Central memory CD8-positive, alpha-beta T cell (primary cell): Measurements from ENCODE around the gene IL22RA2.

ENCODE experiments used
- ATAC-seq: fragments of 150-1000 bp; cut with Tn5 transposase; replicated peaks from 2 replicates; pipeline ENCODE4 v1.10.0; 2022; ENCODE audit warnings: mild to moderate bottlenecking, moderate FRiP score, moderate number of reproducible peaks; ENCODE audit not compliant: poor library complexity, severe bottlenecking; ENCODE audit errors: extremely low read depth
- DNase-seq, 2 donors: peaks; one replicate each; pipeline ENCODE4 v3.0.0; 2021; ENCODE audit warnings: low spot score in 2 of 2
- H3K27ac Mint-ChIP-seq: one replicate; pipeline ENCODE4 v1.8.0; 2022; ENCODE audit warnings: low read depth, mild to moderate bottlenecking, moderate library complexity, mixed read lengths
- H3K27me3 Mint-ChIP-seq: one replicate; pipeline ENCODE4 v1.8.0; 2022; ENCODE audit warnings: mixed read lengths
- H3K36me3 Mint-ChIP-seq: one replicate; pipeline ENCODE4 v1.8.0; 2022; ENCODE audit warnings: mild to moderate bottlenecking, moderate library complexity, mixed read lengths; ENCODE audit not compliant: insufficient read depth
- H3K4me1 Mint-ChIP-seq: one replicate; pipeline ENCODE4 v1.8.0; 2022; ENCODE audit warnings: mixed read lengths
- H3K4me3 Mint-ChIP-seq: one replicate; pipeline ENCODE4 v1.8.0; 2022; ENCODE audit warnings: mild to moderate bottlenecking, moderate library complexity, mixed read lengths
- H3K9me3 Mint-ChIP-seq: one replicate; pipeline ENCODE4 v1.8.0; 2022; ENCODE audit warnings: mixed read lengths

The IL22RA2 gene

DNA sequence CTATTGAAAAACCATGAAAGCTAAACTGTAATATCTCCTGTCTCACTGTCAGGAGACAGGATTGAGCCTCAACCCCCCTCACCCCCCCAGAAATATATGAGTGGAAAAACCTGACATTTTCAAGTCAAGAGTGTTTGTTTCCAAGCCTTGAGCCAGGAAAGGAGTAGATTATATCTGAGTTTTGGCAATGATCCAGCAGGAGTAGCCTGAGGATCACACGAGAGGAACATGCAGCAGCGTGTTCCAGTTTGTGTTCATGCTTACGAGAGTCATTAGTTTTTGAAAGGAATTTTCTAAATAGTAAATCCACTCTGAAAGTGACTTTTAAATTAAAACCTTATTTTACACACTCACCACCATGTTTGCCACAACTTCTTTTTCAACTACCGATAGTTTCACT lies 15.8 kb downstream of the IL22RA2 start:
- H3K4me3 Mint-ChIP-seq, result no peak overlapping the region
- H3K27me3 Mint-ChIP-seq, result peaks cover 9% of the 10 kb centered on the region
- ATAC-seq, result no peak
- H3K36me3 Mint-ChIP-seq, result peaks cover 3% of the 10 kb centered on the region
- no peak overlapping the region for H3K27ac Mint-ChIP-seq
- DNase-seq, result no peak
- peaks cover 22% of the 10 kb centered on the region for H3K4me1 Mint-ChIP-seq
- no peaks in the 10 kb centered on the region for H3K9me3 Mint-ChIP-seq

- DNase-seq (no peak), ATAC-seq (no peak)
- Mint-ChIP-seq H3K36me3 (peaks cover 3% of the 10 kb centered on the region), H3K9me3 (no peaks in the 10 kb centered on the region), H3K27ac (no peak overlapping the region), H3K4me1 (peaks cover 22% of the 10 kb centered on the region), H3K27me3 (peaks cover 9% of the 10 kb centered on the region), H3K4me3 (no peak overlapping the region)
These were observed 16.8 kb downstream of the IL22RA2 start for GRCh38 chr6:137156650-137157049.

GRCh38 chr6:137155830-137156229 lies 17.6 kb downstream of the IL22RA2 start:
- Mint-ChIP-seq H3K36me3 (peaks cover 3% of the 10 kb centered on the region), H3K27ac (no peak overlapping the region), H3K4me3 (peak overlapping the region; percentile 27), H3K4me1 (peaks cover 17% of the 10 kb centered on the region), H3K27me3 (peaks cover 9% of the 10 kb centered on the region), H3K9me3 (no peaks in the 10 kb centered on the region)
- DNase-seq (peak in 1 of 2 donors; percentile 27), ATAC-seq (peak; percentile 97)

DNA sequence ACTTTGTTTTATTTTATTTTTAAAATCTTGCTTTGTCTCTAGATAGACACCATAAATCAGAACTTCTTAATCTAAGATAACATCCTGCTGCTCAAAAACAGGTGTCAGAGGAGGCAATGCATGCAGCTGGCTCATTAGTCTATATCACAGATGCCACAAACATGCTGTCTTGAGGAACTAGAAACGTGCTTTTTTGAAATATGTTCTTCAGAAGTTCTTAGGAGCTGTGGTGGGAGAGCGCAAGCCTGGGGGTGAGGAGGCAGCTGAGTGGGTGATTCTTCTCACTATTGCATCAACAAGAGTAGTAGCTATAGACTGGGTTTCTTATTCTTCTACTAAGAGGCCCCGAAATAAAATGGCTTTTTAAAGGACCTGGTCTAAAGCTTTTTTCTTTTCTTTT lies 23.4 kb downstream of the IL22RA2 start:
- DNase-seq (no peak), ATAC-seq (no peak)
- Mint-ChIP-seq H3K27me3 (no peaks in the 10 kb centered on the region), H3K27ac (no peak overlapping the region), H3K4me3 (no peak overlapping the region), H3K9me3 (no peaks in the 10 kb centered on the region), H3K4me1 (no peaks in the 10 kb centered on the region), H3K36me3 (no peaks in the 10 kb centered on the region)

DNA sequence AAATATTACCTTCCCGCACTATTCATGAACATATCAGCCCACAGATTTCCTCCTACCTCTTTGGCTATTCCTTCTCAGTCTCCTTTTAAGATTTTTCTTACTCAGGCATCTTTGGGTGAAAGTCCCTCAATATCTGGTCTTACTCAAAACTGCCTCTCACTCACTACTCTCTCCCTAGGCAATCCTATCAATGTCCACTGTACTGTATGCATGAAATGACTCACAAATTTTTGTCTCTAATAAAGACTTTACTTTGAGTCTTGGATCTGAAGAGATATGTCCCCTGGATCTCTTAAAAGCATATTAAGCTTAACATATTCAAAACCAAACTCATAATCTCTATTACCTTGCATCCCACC lies 24.4 kb downstream of the IL22RA2 start:
- no peaks in the 10 kb centered on the region for H3K4me1 Mint-ChIP-seq
- DNase-seq (no peak), ATAC-seq (no peak)
- H3K27me3 Mint-ChIP-seq, result no peaks in the 10 kb centered on the region
- no peak overlapping the region for H3K4me3 Mint-ChIP-seq
- no peak overlapping the region for H3K27ac Mint-ChIP-seq
- no peaks in the 10 kb centered on the region for H3K9me3 Mint-ChIP-seq
- H3K36me3 Mint-ChIP-seq, result no peaks in the 10 kb centered on the region

GRCh38 chr6:137148306-137149034 lies 25.0 kb downstream of the IL22RA2 start:
- no peak overlapping the region for H3K4me3 Mint-ChIP-seq
- no peaks in the 10 kb centered on the region for H3K4me1 Mint-ChIP-seq
- ATAC-seq (no peak), DNase-seq (no peak)
- H3K27ac Mint-ChIP-seq, result no peak overlapping the region
- no peaks in the 10 kb centered on the region for H3K27me3 Mint-ChIP-seq
- H3K9me3 Mint-ChIP-seq, result no peaks in the 10 kb centered on the region
- no peaks in the 10 kb centered on the region for H3K36me3 Mint-ChIP-seq

DNA sequence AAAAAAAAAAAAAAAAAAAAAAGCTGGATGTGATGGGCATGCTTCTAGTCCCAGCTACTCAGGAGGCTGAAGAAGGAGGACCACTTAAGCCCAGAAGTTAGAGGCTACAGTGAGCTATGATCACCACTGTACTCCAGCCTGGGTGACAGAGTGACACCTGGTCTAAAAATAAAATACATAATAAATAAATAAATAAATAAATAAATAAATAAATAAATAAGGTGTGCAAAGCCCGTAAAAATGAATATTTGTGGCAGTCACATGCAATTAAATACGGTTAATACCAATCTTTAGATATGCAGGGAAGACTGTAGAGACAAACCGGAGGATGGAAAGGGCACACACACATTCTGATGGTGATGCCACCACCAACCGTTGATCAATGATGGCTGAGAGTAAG lies 26.2 kb downstream of the IL22RA2 start:
- H3K27me3 Mint-ChIP-seq, result no peaks in the 10 kb centered on the region

DNA sequence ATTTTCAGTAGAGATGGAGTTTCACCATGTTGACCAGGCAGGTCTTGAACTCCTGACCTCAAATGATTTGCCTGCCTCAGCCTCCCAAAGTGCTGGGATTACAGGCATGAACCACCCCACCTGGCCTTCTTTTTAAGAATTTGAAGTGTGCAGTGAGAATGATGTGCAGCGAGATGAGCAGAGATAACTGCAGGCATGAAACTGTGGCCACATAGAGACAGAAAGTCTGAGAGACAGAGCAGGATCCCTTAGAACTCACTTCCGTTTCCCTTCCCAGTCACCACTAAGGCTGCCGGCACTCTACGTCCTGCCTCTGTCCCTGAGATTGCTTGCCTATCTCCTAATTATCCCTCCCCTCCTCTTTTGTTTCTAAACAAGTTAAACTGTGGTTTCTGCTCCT lies 27.2 kb downstream of the IL22RA2 start:
- H3K27me3 Mint-ChIP-seq, result no peaks in the 10 kb centered on the region
- DNase-seq, result no peak
- no peak overlapping the region for H3K27ac Mint-ChIP-seq
- no peaks in the 10 kb centered on the region for H3K4me1 Mint-ChIP-seq
- no peaks in the 10 kb centered on the region for H3K9me3 Mint-ChIP-seq
- no peak for ATAC-seq
- no peaks in the 10 kb centered on the region for H3K36me3 Mint-ChIP-seq
- no peak overlapping the region for H3K4me3 Mint-ChIP-seq

More for the DNA sequence above, 26.2 kb downstream of the IL22RA2 start:
- no peaks in the 10 kb centered on the region for H3K9me3 Mint-ChIP-seq
- H3K36me3 Mint-ChIP-seq, result no peaks in the 10 kb centered on the region
- no peak overlapping the region for H3K4me3 Mint-ChIP-seq
- no peak overlapping the region for H3K27ac Mint-ChIP-seq
- no peaks in the 10 kb centered on the region for H3K4me1 Mint-ChIP-seq
- DNase-seq (no peak), ATAC-seq (no peak)

DNA sequence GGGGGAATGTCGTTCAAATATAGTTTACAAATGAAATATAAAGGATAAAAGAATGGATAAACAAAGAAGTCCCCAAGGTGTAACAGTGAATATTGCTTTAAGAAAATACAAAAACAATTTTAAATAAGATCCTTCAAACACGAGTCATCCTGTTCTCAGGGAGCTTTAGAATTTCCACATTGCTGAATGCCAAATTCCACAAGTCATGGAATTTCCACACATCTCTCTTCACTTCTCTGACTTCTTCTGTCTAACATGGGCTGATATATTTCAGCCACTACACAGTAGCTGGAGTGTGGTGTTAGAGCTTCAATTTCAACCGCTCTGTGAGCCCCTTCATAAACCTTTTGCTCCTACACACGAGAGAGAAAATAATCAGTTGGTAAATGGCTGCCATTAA lies 28.0 kb downstream of the IL22RA2 start:
- Mint-ChIP-seq H3K4me3 (no peak overlapping the region), H3K27ac (no peak overlapping the region), H3K4me1 (no peaks in the 10 kb centered on the region), H3K27me3 (no peaks in the 10 kb centered on the region), H3K9me3 (no peaks in the 10 kb centered on the region), H3K36me3 (no peaks in the 10 kb centered on the region)
- DNase-seq (no peak), ATAC-seq (no peak)

DNA sequence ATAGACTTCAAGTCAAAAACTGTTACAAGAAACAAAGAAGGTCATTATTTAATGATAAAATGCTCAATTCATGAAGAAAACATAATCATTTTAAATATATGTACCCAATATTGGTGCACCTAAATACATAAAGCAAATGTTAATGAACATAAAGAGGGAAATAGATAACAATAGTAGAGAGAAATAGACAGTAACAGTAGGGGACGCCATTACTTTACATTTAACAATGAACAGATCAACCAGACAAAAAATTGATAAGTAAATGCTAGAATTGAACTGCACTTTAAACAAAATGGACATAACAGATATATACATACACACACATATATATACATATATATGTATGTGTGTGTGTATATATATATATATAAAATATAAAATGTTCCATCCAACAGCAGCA lies 37.4 kb downstream of the IL22RA2 start:
- H3K9me3 Mint-ChIP-seq, result no peaks in the 10 kb centered on the region
- ATAC-seq (no peak), DNase-seq (no peak)
- no peak overlapping the region for H3K4me3 Mint-ChIP-seq
- no peaks in the 10 kb centered on the region for H3K4me1 Mint-ChIP-seq
- peaks cover 12% of the 10 kb centered on the region for H3K27me3 Mint-ChIP-seq
- H3K27ac Mint-ChIP-seq, result no peak overlapping the region
- H3K36me3 Mint-ChIP-seq, result peaks cover 2% of the 10 kb centered on the region

DNA sequence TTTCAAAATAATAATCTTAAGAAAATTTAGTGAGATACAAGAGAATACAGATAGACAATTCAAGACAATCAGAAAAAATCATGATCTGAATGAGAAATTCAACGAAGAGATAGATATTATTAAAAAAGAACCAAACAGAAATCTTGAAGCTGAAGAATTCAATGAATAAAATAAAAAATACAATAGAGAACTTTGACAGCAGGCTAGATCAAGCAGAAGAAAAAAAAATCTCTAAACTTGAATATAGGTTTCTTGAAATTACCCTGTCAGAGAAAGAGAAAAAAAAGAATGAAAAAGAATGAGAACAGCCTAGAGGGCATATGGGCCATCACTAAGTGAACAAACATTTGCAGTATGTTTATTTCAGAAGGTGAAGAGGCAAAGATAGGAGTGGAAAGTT lies 39.0 kb downstream of the IL22RA2 start:
- no peak for DNase-seq
- peaks cover 2% of the 10 kb centered on the region for H3K36me3 Mint-ChIP-seq
- H3K4me1 Mint-ChIP-seq, result no peaks in the 10 kb centered on the region
- no peaks in the 10 kb centered on the region for H3K9me3 Mint-ChIP-seq
- H3K4me3 Mint-ChIP-seq, result no peak overlapping the region
- peaks cover 15% of the 10 kb centered on the region for H3K27me3 Mint-ChIP-seq
- no peak overlapping the region for H3K27ac Mint-ChIP-seq
- ATAC-seq, result no peak

- Mint-ChIP-seq H3K9me3 (no peaks in the 10 kb centered on the region), H3K36me3 (no peaks in the 10 kb centered on the region), H3K4me1 (no peaks in the 10 kb centered on the region), H3K27ac (no peak overlapping the region), H3K27me3 (peaks cover 29% of the 10 kb centered on the region), H3K4me3 (no peak overlapping the region)
- no peak for ATAC-seq
- no peak for DNase-seq
These were observed 40.3 kb downstream of the IL22RA2 start for GRCh38 chr6:137133122-137133521.

GRCh38 chr6:137126875-137127485 lies 46.5 kb downstream of the IL22RA2 start:
- Mint-ChIP-seq H3K9me3 (no peaks in the 10 kb centered on the region), H3K36me3 (no peaks in the 10 kb centered on the region), H3K27ac (no peak overlapping the region), H3K4me3 (no peak overlapping the region), H3K4me1 (no peaks in the 10 kb centered on the region), H3K27me3 (peaks cover 28% of the 10 kb centered on the region)
- ATAC-seq (no peak), DNase-seq (no peak)
